HG03175 (cell line): ENCODE data around the gene NELL2.
"Not testable (repeated sequence)": the region's sequence is repeated elsewhere in the genome, so short reads cannot be mapped to it uniquely, and the experiment has no call there.

ENCODE experiments used
- ATAC-seq: cut with Tn5 transposase; IDR thresholded peaks from one replicate; pipeline ENCODE4 v1.9.1; 2021; ENCODE audit warnings: mild to moderate bottlenecking, moderate library complexity; ENCODE audit not compliant: unreplicated experiment

The NELL2 gene

GRCh38 chr12:44780221-44780790, 95.8 kb downstream of the NELL2 start:
- no peak for ATAC-seq

GRCh38 chr12:44779766-44780165, 96.3 kb downstream of the NELL2 start:
- no peak for ATAC-seq

GRCh38 chr12:44778863-44779262, 97.3 kb downstream of the NELL2 start:
- no peak for ATAC-seq

GRCh38 chr12:44777044-44777443, 99.1 kb downstream of the NELL2 start:
- ATAC-seq = no peak

GRCh38 chr12:44775901-44776300, 100.2 kb downstream of the NELL2 start:
- ATAC-seq = no peak

GRCh38 chr12:44774815-44775411, 101.2 kb downstream of the NELL2 start:
- peak; percentile 65 for ATAC-seq

- no peak for ATAC-seq
Observed at GRCh38 chr12:44771485-44772021, 104.6 kb downstream of the NELL2 start.

GRCh38 chr12:44765796-44766195, 110.3 kb downstream of the NELL2 start:
- ATAC-seq = no peak

- ATAC-seq = no peak
Observed at GRCh38 chr12:44763021-44763420, 113.1 kb downstream of the NELL2 start.

GRCh38 chr12:44759289-44759688, 116.8 kb downstream of the NELL2 start:
- ATAC-seq = no peak

GRCh38 chr12:44750468-44750867, 125.6 kb downstream of the NELL2 start:
- ATAC-seq = no peak

GRCh38 chr12:44749566-44749965, 126.5 kb downstream of the NELL2 start:
- no peak for ATAC-seq

GRCh38 chr12:44748950-44749468, 127.1 kb downstream of the NELL2 start:
- ATAC-seq = no peak

- ATAC-seq = not testable (repeated sequence)
Observed at GRCh38 chr12:44741292-44741980, 134.7 kb downstream of the NELL2 start.

- no peak for ATAC-seq
Observed at GRCh38 chr12:44738051-44738450, 138.1 kb downstream of the NELL2 start.

GRCh38 chr12:44728566-44728965, 147.5 kb downstream of the NELL2 start:
- no peak for ATAC-seq

- ATAC-seq = no peak
Observed at GRCh38 chr12:44720265-44720664, 155.8 kb downstream of the NELL2 start.

GRCh38 chr12:44717612-44718011, 158.5 kb downstream of the NELL2 start:
- ATAC-seq = no peak

- no peak for ATAC-seq
Observed at GRCh38 chr12:44716711-44717110, 159.4 kb downstream of the NELL2 start.

GRCh38 chr12:44711736-44712135, 164.4 kb downstream of the NELL2 start:
- no peak for ATAC-seq

- no peak for ATAC-seq
Observed at GRCh38 chr12:44709166-44709565, 166.9 kb downstream of the NELL2 start.

- no peak for ATAC-seq
Observed at GRCh38 chr12:44708218-44708617, 167.9 kb downstream of the NELL2 start.
